Neural crest cell (in vitro differentiated cells): ENCODE results near the gene SORCS1. TPM values are rescaled to one million over a fixed set of nuclear protein-coding genes. Genes with fewer than 3 reads are reported as not detected.
"Not testable (repeated sequence)": the region's sequence is repeated elsewhere in the genome, so short reads cannot be mapped to it uniquely, and the experiment has no call there.

ENCODE experiments used
- DNase-seq: peaks from one replicate; pipeline ENCODE4 v3.0.0; 2021; ENCODE audit warnings: low read depth, mixed read lengths, low spot score
- H3K27ac Mint-ChIP-seq: one replicate; pipeline ENCODE4 v1.8.0; 2021; ENCODE audit warnings: mild to moderate bottlenecking, mixed read lengths; ENCODE audit not compliant: unreplicated experiment
- H3K27me3 Mint-ChIP-seq: 2 replicates; pipeline ENCODE4 v1.8.0; 2021; ENCODE audit warnings: low read depth, mild to moderate bottlenecking, mixed read lengths
- H3K36me3 Mint-ChIP-seq: 2 replicates; pipeline ENCODE4 v1.8.0; 2021; ENCODE audit warnings: low read depth, mild to moderate bottlenecking, mixed read lengths
- H3K4me1 Mint-ChIP-seq: 2 replicates; pipeline ENCODE4 v1.8.0; 2021; ENCODE audit warnings: mixed read lengths
- H3K4me3 Mint-ChIP-seq: one replicate; pipeline ENCODE4 v1.8.0; 2021; ENCODE audit warnings: mild to moderate bottlenecking, mixed read lengths
- H3K9me3 Mint-ChIP-seq: 2 replicates; pipeline ENCODE4 v1.8.0; 2021; ENCODE audit warnings: mixed read lengths
- CTCF ChIP-seq: fragments of 200-600 bp; sonication (generic); conservative IDR thresholded peaks from 2 replicates; pipeline ENCODE4 v1.5.0; 2021; ENCODE audit warnings: antibody characterized with exemption, mild to moderate bottlenecking
- total RNA-seq: library from RNA; stranded (reverse); gene quantifications from 2 replicates; pipeline ENCODE4 v1.2.1, GENCODE V29; 2021

SORCS1 gene
- total RNA-seq, 1 donor from 2014 or later, result 8.2 TPM

- DNase-seq, result no peak
- Mint-ChIP-seq H3K36me3 (no peaks in the 10 kb centered on the region), H3K4me3 (no peak overlapping the region), H3K4me1 (peaks cover 8% of the 10 kb centered on the region), H3K27me3 (no peaks in the 10 kb centered on the region), H3K27ac (no peak overlapping the region), H3K9me3 (no peaks in the 10 kb centered on the region)
- no peak for TF ChIP-seq CTCF
These were observed 232.7 kb downstream of the SORCS1 start for GRCh38 chr10:106931853-106932249.

GRCh38 chr10:106931159-106931852, 233.2 kb downstream of the SORCS1 start:
- DNase-seq, result no peak
- TF ChIP-seq CTCF, result no peak
- Mint-ChIP-seq H3K4me1 (peaks cover 8% of the 10 kb centered on the region), H3K9me3 (no peaks in the 10 kb centered on the region), H3K36me3 (no peaks in the 10 kb centered on the region), H3K27ac (no peak overlapping the region), H3K4me3 (no peak overlapping the region), H3K27me3 (no peaks in the 10 kb centered on the region)

- H3K36me3 Mint-ChIP-seq, result no peaks in the 10 kb centered on the region
- H3K27me3 Mint-ChIP-seq, result no peaks in the 10 kb centered on the region
- no peak for DNase-seq
- H3K27ac Mint-ChIP-seq, result no peak overlapping the region
- TF ChIP-seq CTCF, result no peak
- H3K4me3 Mint-ChIP-seq, result no peak overlapping the region
- H3K4me1 Mint-ChIP-seq, result peaks cover 8% of the 10 kb centered on the region
- no peaks in the 10 kb centered on the region for H3K9me3 Mint-ChIP-seq
These were observed 233.8 kb downstream of the SORCS1 start for GRCh38 chr10:106930751-106931150.

- Mint-ChIP-seq H3K27me3 (no peaks in the 10 kb centered on the region), H3K9me3 (no peaks in the 10 kb centered on the region), H3K4me1 (peaks cover 15% of the 10 kb centered on the region), H3K4me3 (no peak overlapping the region), H3K27ac (peak overlapping the region; percentile 45), H3K36me3 (no peaks in the 10 kb centered on the region)
- no peak for TF ChIP-seq CTCF
- DNase-seq, result no peak
These were observed 235.1 kb downstream of the SORCS1 start for GRCh38 chr10:106929291-106929895.

- DNase-seq, H3K27ac Mint-ChIP-seq, H3K36me3 Mint-ChIP-seq, H3K27me3 Mint-ChIP-seq, H3K4me3 Mint-ChIP-seq, H3K9me3 Mint-ChIP-seq: not testable (repeated sequence)
- H3K4me1 Mint-ChIP-seq, result peaks cover 15% of the 10 kb centered on the region
These were observed 236.4 kb downstream of the SORCS1 start for GRCh38 chr10:106928151-106928550.

GRCh38 chr10:106925191-106925590, 239.3 kb downstream of the SORCS1 start:
- Mint-ChIP-seq H3K4me1 (peaks cover 15% of the 10 kb centered on the region), H3K27ac (no peak overlapping the region), H3K36me3 (no peaks in the 10 kb centered on the region), H3K9me3 (peaks cover 5% of the 10 kb centered on the region), H3K27me3 (no peaks in the 10 kb centered on the region), H3K4me3 (no peak overlapping the region)
- no peak for DNase-seq
- no peak for TF ChIP-seq CTCF
